ENCODE results near the gene KCNK5. TPM values are rescaled to one million over a fixed set of nuclear protein-coding genes. Genes with fewer than 3 reads are reported as not detected.

The KCNK5 gene
- total and polyA plus RNA-seq, 7 experiments from 2014 or later = 0.20 to 9.6 (median 0.29) TPM; not detected in 3

DNA sequence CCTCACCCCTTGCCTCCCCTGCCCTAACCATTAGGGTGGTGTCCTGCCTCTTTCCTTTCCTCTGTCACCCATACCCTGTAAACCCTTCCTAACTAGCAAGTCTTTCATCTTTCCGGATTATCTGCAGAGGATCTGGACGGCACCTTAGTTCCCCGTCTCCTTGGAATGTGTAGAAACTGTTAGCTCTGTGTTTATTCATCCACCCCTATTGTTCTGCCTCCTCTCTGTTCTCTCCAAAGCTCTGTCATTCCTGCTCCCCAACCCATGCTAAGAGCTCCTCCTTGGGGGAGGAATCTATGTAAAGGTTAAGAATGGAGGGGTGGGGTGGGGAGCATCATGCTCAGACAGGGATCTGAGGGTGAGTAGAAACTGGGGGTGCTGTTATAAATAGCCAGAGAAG lies 39.4 kb upstream of the KCNK5 start:
- H3K27me3 Mint-ChIP-seq = peaks cover 0 to 5% (median 0%) of the 10 kb centered on the region in 5 donors
- no peaks in the 10 kb centered on the region for H3K9me3 ChIP-seq (ENCODE audit: control insufficient read depth in 2 of 3, low read length in 3 of 3)
- H3K4me1 ChIP-seq (ENCODE audit: control insufficient read depth in 2 of 2, insufficient read depth in 2 of 2, low read length in 2 of 2) = no peaks in the 10 kb centered on the region
- no peak overlapping the region for H3K27ac Mint-ChIP-seq
- no peaks in the 10 kb centered on the region for H3K36me3 ChIP-seq (ENCODE audit: control insufficient read depth in 2 of 3, insufficient read depth in 3 of 3, low read length in 3 of 3)
- no peak overlapping the region for H3K27ac ChIP-seq (ENCODE audit: low read depth, low read length)
- POLR2A ChIA-PET = no interaction called here
- DNase-seq (no peak), ATAC-seq (no peak)
- no peak overlapping the region for H3K4me3 ChIP-seq (ENCODE audit: low read length)
- H3K27me3 ChIP-seq (ENCODE audit: control insufficient read depth in 2 of 2, insufficient read depth in 2 of 2, low read length in 2 of 2) = no peaks in the 10 kb centered on the region
- intact Hi-C loops (cut with micrococcal nuclease) = no loop called here
- CTCF ChIA-PET = no interaction called here
- H3K36me3 Mint-ChIP-seq = no peaks in the 10 kb centered on the region
- peaks cover 0 to 2% (median 0%) of the 10 kb centered on the region in 7 donors for H3K4me1 Mint-ChIP-seq
- H3K4me3 Mint-ChIP-seq = no peak overlapping the region
- H3K9me3 Mint-ChIP-seq = no peaks in the 10 kb centered on the region

DNA sequence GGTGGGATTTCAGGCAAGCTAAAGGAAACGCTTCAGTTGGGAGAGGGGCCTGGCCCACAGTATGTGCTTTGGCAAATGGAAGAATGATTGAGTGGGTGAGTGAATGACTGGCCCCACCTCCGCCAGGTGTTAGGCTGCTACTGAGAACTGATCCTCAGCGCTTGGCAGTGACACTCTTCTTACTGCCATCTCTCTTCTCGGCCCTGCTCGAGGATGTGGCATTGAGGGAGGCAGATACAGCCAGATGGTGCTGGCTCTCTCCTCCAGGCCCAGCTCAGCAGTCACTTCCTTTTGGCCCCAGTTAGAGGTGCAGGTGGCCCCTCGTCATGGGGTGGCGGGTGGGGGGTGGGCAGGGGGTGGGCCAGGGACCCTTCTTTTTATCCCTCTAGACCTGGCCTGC lies 38.9 kb upstream of the KCNK5 start:
- peaks cover 0 to 4% (median 0%) of the 10 kb centered on the region in 7 donors for H3K4me1 Mint-ChIP-seq
- ChIA-PET POLR2A (no interaction called here), CTCF (no interaction called here)
- Histone ChIP-seq H3K4me1 (ENCODE audit: control insufficient read depth in 2 of 2, insufficient read depth in 2 of 2, low read length in 2 of 2) (no peaks in the 10 kb centered on the region), H3K36me3 (ENCODE audit: control insufficient read depth in 2 of 3, insufficient read depth in 3 of 3, low read length in 3 of 3) (no peaks in the 10 kb centered on the region), H3K9me3 (ENCODE audit: control insufficient read depth in 2 of 3, low read length in 3 of 3) (no peaks in the 10 kb centered on the region), H3K4me3 (ENCODE audit: low read length) (no peak overlapping the region), H3K27me3 (ENCODE audit: control insufficient read depth in 2 of 2, insufficient read depth in 2 of 2, low read length in 2 of 2) (no peaks in the 10 kb centered on the region), H3K27ac (ENCODE audit: low read depth, low read length) (no peak overlapping the region)
- H3K27ac Mint-ChIP-seq = no peak overlapping the region
- intact Hi-C loops (cut with micrococcal nuclease) = no loop called here
- ATAC-seq (no peak), DNase-seq (no peak)
- no peaks in the 10 kb centered on the region for H3K36me3 Mint-ChIP-seq
- no peaks in the 10 kb centered on the region for H3K9me3 Mint-ChIP-seq
- peaks cover 0 to 5% (median 0%) of the 10 kb centered on the region in 5 donors for H3K27me3 Mint-ChIP-seq
- H3K4me3 Mint-ChIP-seq = no peak overlapping the region

DNA sequence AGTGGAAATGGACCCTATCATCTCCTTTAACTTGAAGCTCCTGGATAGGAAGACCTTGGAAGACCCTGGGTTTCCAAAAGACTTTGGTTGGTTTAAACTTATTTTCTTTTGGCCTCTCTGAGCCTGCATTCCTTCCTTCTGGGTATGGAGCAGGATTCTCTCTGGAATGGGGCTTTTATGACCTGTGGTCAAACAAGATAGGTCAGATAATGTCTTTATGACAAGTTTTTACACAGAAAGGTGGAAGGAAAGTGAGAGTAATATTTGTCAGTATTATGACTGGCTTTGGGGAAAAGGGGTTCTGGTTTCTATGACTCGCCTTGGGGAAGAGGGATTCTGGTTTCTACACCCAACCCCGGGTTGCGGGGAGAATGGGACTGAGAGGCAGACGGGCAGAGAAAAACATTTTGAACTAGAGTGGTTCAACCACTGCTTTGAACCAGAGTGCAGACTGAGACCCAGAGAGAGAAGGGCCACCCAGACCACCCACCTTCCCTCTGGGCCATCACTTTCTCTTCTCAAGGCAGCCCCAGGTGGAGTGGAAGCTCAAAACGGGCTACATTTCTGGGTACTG lies 37.6 kb upstream of the KCNK5 start:
- POLR2A ChIA-PET = no interaction called here
- Histone ChIP-seq H3K4me1 (ENCODE audit: control insufficient read depth in 2 of 2, insufficient read depth in 2 of 2, low read length in 2 of 2) (no peaks in the 10 kb centered on the region), H3K27ac (ENCODE audit: low read depth, low read length) (no peak overlapping the region), H3K4me3 (ENCODE audit: low read length) (no peak overlapping the region), H3K9me3 (ENCODE audit: control insufficient read depth in 2 of 3, low read length in 3 of 3) (no peaks in the 10 kb centered on the region), H3K36me3 (ENCODE audit: control insufficient read depth in 2 of 3, insufficient read depth in 3 of 3, low read length in 3 of 3) (no peaks in the 10 kb centered on the region), H3K27me3 (ENCODE audit: control insufficient read depth in 2 of 2, insufficient read depth in 2 of 2, low read length in 2 of 2) (no peaks in the 10 kb centered on the region)
- no peak for DNase-seq
- no peak for ATAC-seq
- intact Hi-C loops (cut with micrococcal nuclease) = no loop called here
- H3K9me3 Mint-ChIP-seq = no peaks in the 10 kb centered on the region
- no peak overlapping the region for H3K27ac Mint-ChIP-seq
- H3K36me3 Mint-ChIP-seq = no peaks in the 10 kb centered on the region
- H3K4me3 Mint-ChIP-seq = no peak overlapping the region
- peaks cover 0 to 9% (median 4%) of the 10 kb centered on the region in 5 donors for H3K27me3 Mint-ChIP-seq
- CTCF ChIA-PET = no interaction called here
- H3K4me1 Mint-ChIP-seq = peaks cover 0 to 4% (median 0%) of the 10 kb centered on the region in 7 donors

DNA sequence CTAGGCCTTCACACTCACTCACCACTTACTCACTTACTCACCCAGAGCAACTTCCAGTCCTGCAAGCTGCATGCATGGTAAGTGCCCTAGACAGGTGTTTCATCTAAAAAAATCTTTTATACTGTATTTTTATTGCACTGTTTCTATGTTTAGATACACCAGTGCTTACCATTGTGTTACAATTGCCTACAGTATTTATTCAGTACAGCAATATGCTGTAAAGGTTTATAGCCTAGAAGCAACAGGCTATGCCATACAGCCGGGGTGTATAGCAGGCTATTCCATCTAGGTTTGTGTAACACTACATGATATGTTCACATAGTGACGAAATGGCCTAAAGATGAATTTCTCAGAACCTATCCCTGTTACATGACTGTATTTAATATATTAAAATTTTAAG lies 37.1 kb upstream of the KCNK5 start:
- Mint-ChIP-seq H3K36me3 (no peaks in the 10 kb centered on the region), H3K4me1 (peaks cover 0 to 4% (median 0%) of the 10 kb centered on the region in 7 donors), H3K4me3 (no peak overlapping the region), H3K27ac (no peak overlapping the region), H3K27me3 (peaks cover 0 to 11% (median 6%) of the 10 kb centered on the region in 5 donors), H3K9me3 (peaks cover 0 to under 1% (median 0%) of the 10 kb centered on the region in 11 donors)
- Histone ChIP-seq H3K36me3 (ENCODE audit: control insufficient read depth in 2 of 3, insufficient read depth in 3 of 3, low read length in 3 of 3) (no peaks in the 10 kb centered on the region), H3K4me1 (ENCODE audit: control insufficient read depth in 2 of 2, insufficient read depth in 2 of 2, low read length in 2 of 2) (no peaks in the 10 kb centered on the region), H3K9me3 (ENCODE audit: control insufficient read depth in 2 of 3, low read length in 3 of 3) (no peaks in the 10 kb centered on the region), H3K4me3 (ENCODE audit: low read length) (no peak overlapping the region), H3K27ac (ENCODE audit: low read depth, low read length) (no peak overlapping the region), H3K27me3 (ENCODE audit: control insufficient read depth in 2 of 2, insufficient read depth in 2 of 2, low read length in 2 of 2) (no peaks in the 10 kb centered on the region)
- ChIA-PET CTCF (no interaction called here), POLR2A (no interaction called here)
- intact Hi-C loops (cut with micrococcal nuclease) = no loop called here
- ATAC-seq (no peak), DNase-seq (no peak)

DNA sequence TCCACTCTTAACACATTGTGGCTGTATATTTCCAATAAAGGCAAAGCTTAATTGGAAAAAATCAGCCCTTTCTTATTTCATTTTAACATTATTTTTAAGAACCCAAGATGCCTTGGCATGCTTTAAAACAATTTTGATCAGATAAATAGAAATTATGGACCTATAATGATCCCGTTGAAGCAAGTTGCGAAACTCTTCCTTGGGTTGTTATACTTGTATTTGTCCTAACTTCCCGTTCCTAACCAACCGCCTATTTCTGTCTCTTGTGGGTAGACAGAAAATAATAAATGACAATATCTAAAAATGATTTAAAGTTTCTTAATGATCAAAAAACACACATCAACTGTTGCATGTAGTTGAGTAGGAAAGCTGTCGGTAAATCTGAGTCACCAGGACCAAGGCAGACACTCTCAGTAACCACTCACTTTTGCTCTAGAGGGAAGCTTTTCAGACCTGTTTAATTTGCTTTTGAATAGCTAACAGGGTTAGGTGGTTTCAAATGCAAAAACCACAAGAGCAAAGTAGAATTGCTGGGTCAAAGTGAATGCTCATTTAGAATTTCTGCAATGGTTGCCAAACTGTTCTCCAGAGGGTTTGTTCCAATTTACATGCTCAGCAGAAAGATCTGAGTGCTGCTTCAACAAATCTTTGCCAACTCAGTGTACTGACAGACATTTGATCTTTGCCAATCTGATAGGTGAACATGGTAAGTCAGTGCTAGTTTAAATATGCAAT lies 34.2 kb upstream of the KCNK5 start:
- Histone ChIP-seq H3K4me3 (ENCODE audit: low read length) (no peak overlapping the region), H3K36me3 (ENCODE audit: control insufficient read depth in 2 of 3, insufficient read depth in 3 of 3, low read length in 3 of 3) (no peaks in the 10 kb centered on the region), H3K27me3 (ENCODE audit: control insufficient read depth in 2 of 2, insufficient read depth in 2 of 2, low read length in 2 of 2) (no peaks in the 10 kb centered on the region), H3K4me1 (ENCODE audit: control insufficient read depth in 2 of 2, insufficient read depth in 2 of 2, low read length in 2 of 2) (no peaks in the 10 kb centered on the region), H3K27ac (ENCODE audit: low read depth, low read length) (no peak overlapping the region), H3K9me3 (ENCODE audit: control insufficient read depth in 2 of 3, low read length in 3 of 3) (no peaks in the 10 kb centered on the region)
- H3K27ac Mint-ChIP-seq = no peak overlapping the region
- H3K27me3 Mint-ChIP-seq = peaks cover 4 to 18% (median 9%) of the 10 kb centered on the region in 5 donors
- POLR2A ChIA-PET = interaction anchor here (0.6 kb wide), 1 partner anchor 39 kb away, joined by 3 read pairs; no protein-coding TSS in a partner anchor
- peaks cover 0 to 2% (median 0%) of the 10 kb centered on the region in 11 donors for H3K9me3 Mint-ChIP-seq
- H3K4me1 Mint-ChIP-seq = peaks cover 0 to 4% (median 0%) of the 10 kb centered on the region in 7 donors
- H3K36me3 Mint-ChIP-seq = no peaks in the 10 kb centered on the region
- DNase-seq = no peak
- CTCF ChIA-PET = interaction anchor here (0.6 kb wide), 1 partner anchor 1064 kb away, joined by 3 read pairs; no protein-coding TSS in a partner anchor
- H3K4me3 Mint-ChIP-seq = no peak overlapping the region
- no peak for ATAC-seq
- intact Hi-C loops (cut with micrococcal nuclease) = no loop called here

DNA sequence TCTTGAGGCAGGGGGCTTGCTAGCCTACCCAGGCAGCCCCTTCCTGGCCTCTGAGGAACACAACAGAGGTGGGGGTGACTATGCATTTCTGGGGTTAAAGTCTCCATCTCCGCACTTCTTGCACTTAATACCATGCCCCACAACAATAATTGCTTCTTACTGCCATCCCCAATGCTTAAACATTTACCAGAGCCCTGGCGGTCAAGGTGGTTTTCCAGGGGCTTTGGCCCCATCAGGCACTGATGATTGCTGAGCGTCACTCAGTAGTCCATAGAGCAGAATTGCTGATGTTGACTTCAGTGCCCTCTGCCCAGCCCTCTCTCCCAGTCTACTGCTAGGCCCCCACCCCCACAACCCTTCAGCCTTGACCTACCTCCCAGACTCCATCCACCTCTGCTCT lies 32.5 kb upstream of the KCNK5 start:
- H3K4me1 ChIP-seq (ENCODE audit: control insufficient read depth in 2 of 2, insufficient read depth in 2 of 2, low read length in 2 of 2) = no peaks in the 10 kb centered on the region
- POLR2A ChIA-PET = no interaction called here
- intact Hi-C loops (cut with micrococcal nuclease) = no loop called here
- DNase-seq (no peak), ATAC-seq (no peak)
- H3K36me3 ChIP-seq (ENCODE audit: control insufficient read depth in 2 of 3, insufficient read depth in 3 of 3, low read length in 3 of 3) = no peaks in the 10 kb centered on the region
- no peak overlapping the region for H3K27ac Mint-ChIP-seq
- H3K4me3 Mint-ChIP-seq = no peak overlapping the region
- H3K4me1 Mint-ChIP-seq = peaks cover 0 to 2% (median 0%) of the 10 kb centered on the region in 7 donors
- CTCF ChIA-PET = no interaction called here
- no peaks in the 10 kb centered on the region for H3K9me3 ChIP-seq (ENCODE audit: control insufficient read depth in 2 of 3, low read length in 3 of 3)
- H3K9me3 Mint-ChIP-seq = peaks cover 0 to 2% (median 0%) of the 10 kb centered on the region in 11 donors
- H3K27me3 ChIP-seq (ENCODE audit: control insufficient read depth in 2 of 2, insufficient read depth in 2 of 2, low read length in 2 of 2) = no peaks in the 10 kb centered on the region
- H3K36me3 Mint-ChIP-seq = peaks cover 0 to 4% (median 0%) of the 10 kb centered on the region in 5 donors
- no peak overlapping the region for H3K27ac ChIP-seq (ENCODE audit: low read depth, low read length)
- no peak overlapping the region for H3K4me3 ChIP-seq (ENCODE audit: low read length)
- H3K27me3 Mint-ChIP-seq = peaks cover 6 to 14% (median 9%) of the 10 kb centered on the region in 5 donors

DNA sequence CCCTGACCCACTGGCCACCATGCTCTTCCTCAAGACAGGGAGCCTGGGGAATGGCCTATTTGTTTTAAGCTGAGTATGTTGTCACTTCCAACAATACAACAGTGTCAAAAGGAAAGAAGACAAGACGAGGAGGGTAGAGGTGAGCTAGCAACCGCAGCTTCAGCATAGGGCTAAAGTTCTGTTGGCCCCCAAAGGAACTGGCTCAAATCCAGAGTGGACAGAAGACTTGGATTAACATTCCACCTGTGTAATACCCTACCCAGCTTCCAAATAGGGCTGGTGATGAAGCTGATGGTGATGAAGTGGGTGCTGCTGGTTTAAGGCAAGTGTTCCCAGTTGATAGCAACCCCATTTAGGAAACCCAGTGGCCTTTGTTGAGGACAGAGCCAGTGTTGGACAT lies 31.7 kb upstream of the KCNK5 start:
- Histone ChIP-seq H3K4me1 (ENCODE audit: control insufficient read depth in 2 of 2, insufficient read depth in 2 of 2, low read length in 2 of 2) (no peaks in the 10 kb centered on the region), H3K9me3 (ENCODE audit: control insufficient read depth in 2 of 3, low read length in 3 of 3) (no peaks in the 10 kb centered on the region), H3K27me3 (ENCODE audit: control insufficient read depth in 2 of 2, insufficient read depth in 2 of 2, low read length in 2 of 2) (no peaks in the 10 kb centered on the region), H3K36me3 (ENCODE audit: control insufficient read depth in 2 of 3, insufficient read depth in 3 of 3, low read length in 3 of 3) (no peaks in the 10 kb centered on the region), H3K4me3 (ENCODE audit: low read length) (no peak overlapping the region), H3K27ac (ENCODE audit: low read depth, low read length) (no peak overlapping the region)
- Mint-ChIP-seq H3K9me3 (peaks cover 0 to 2% (median 0%) of the 10 kb centered on the region in 11 donors), H3K4me3 (no peak overlapping the region), H3K4me1 (peaks cover 0 to 2% (median 0%) of the 10 kb centered on the region in 7 donors), H3K27me3 (peaks cover 6 to 14% (median 9%) of the 10 kb centered on the region in 5 donors), H3K36me3 (peaks cover 0 to 4% (median 0%) of the 10 kb centered on the region in 5 donors), H3K27ac (no peak overlapping the region)
- DNase-seq (no peak), ATAC-seq (no peak)
- intact Hi-C loops (cut with micrococcal nuclease) = no loop called here
- ChIA-PET CTCF (no interaction called here), POLR2A (no interaction called here)
